ENCODE data around the gene STAC. TPM values are rescaled to one million over a fixed set of nuclear protein-coding genes. Genes with fewer than 3 reads are reported as not detected.

STAC gene
- total and polyA plus RNA-seq, 12 donors = 1.3 to 12.0 (median 3.4) TPM

DNA sequence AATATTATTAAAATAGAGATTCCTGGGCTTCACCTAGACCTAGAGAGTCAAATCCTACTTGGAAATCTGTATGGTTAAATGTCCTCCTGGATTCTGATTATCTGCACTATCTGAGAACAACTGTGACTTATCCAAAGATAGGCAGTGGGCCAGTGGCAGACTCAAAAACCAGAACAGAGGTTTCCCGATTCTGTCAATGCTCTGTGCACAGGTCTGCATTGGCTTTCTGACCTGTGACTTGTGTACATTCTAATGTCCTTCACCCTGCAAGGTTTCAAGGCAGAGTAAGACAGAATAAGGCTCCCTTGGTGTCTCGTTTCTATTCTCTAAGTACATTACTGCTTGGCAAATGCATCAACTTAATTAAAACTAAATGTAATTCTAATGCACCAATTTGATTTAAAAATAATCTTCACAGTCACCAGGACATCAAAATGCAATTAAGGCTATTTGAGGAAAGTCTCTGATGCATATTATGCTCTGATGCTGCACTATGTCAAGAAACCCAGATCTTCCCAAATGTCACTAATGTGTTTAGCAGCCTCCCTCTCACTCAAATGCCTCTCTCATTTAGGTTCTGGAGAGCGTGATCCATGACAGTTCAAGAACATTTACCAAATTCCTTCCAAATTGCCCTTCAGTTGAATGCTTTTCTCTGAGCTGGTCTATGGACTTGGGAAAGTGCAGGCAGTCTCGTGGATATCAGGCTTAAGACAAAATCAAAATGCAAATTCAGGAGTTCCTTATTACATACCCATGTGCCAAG lies 140.1 kb downstream of the STAC start:
- no peaks in the 10 kb centered on the region for H3K27me3 ChIP-seq
- intact Hi-C loops (cut with DNase I) = no loop called here
- no peak for DNase-seq
- H3K4me3 ChIP-seq = no peak overlapping the region
- WGBS, 4 donors = 76 to 85% (median 79%) methylated on average over 4 of the region's 4 CpGs
- peaks cover 0 to 4% of the 10 kb centered on the region in 2 donors for H3K4me1 ChIP-seq (replicated peaks in 1 of 2)
- H3K9me3 ChIP-seq (replicated peaks in 1 of 3) = no peaks in the 10 kb centered on the region
- no peaks in the 10 kb centered on the region for H3K36me3 ChIP-seq (replicated peaks in 1 of 2)
- H3K27ac ChIP-seq = no peak overlapping the region
- TF ChIP-seq, protein P1, sequence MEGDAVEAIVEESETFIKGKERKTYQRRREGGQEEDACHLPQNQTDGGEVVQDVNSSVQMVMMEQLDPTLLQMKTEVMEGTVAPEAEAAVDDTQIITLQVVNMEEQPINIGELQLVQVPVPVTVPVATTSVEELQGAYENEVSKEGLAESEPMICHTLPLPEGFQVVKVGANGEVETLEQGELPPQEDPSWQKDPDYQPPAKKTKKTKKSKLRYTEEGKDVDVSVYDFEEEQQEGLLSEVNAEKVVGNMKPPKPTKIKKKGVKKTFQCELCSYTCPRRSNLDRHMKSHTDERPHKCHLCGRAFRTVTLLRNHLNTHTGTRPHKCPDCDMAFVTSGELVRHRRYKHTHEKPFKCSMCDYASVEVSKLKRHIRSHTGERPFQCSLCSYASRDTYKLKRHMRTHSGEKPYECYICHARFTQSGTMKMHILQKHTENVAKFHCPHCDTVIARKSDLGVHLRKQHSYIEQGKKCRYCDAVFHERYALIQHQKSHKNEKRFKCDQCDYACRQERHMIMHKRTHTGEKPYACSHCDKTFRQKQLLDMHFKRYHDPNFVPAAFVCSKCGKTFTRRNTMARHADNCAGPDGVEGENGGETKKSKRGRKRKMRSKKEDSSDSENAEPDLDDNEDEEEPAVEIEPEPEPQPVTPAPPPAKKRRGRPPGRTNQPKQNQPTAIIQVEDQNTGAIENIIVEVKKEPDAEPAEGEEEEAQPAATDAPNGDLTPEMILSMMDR (IDR thresholded peaks at IDR 0.05) = no peak
- no peak for TF ChIP-seq POLR2A (IDR thresholded peaks at IDR 0.05)

DNA sequence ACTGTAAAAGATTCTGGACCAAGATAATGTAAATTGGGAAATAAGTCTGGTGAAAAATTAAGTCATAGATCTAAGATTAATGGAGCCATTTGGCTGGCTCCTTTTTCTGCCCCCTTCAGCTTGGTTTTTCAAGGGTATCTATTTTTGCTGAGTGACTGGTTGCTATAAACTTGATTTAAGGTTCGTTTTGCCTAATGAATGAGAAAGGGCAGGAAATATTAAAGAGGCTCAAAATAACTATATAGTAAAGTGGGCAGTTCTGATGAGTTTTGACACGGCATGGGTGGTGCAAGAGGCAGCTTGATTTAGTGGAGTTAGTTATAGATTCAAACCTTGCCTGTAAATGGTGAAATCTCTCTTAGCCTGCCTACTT lies 140.7 kb downstream of the STAC start:
- no peak overlapping the region for H3K4me3 ChIP-seq
- H3K27ac ChIP-seq = no peak overlapping the region
- H3K4me1 ChIP-seq (replicated peaks in 1 of 2) = peaks cover 0 to 4% of the 10 kb centered on the region in 2 donors
- no peaks in the 10 kb centered on the region for H3K27me3 ChIP-seq
- intact Hi-C loops (cut with DNase I) = no loop called here
- no peak for TF ChIP-seq POLR2A (IDR thresholded peaks at IDR 0.05)
- TF ChIP-seq, protein P1 (IDR thresholded peaks at IDR 0.05) = no peak
- no peaks in the 10 kb centered on the region for H3K36me3 ChIP-seq (replicated peaks in 1 of 2)
- H3K9me3 ChIP-seq (replicated peaks in 1 of 3) = no peaks in the 10 kb centered on the region
- no peak for DNase-seq
- WGBS, 4 donors = 64 to 72% (median 67%) methylated on average over 2 of the region's 2 CpGs

DNA sequence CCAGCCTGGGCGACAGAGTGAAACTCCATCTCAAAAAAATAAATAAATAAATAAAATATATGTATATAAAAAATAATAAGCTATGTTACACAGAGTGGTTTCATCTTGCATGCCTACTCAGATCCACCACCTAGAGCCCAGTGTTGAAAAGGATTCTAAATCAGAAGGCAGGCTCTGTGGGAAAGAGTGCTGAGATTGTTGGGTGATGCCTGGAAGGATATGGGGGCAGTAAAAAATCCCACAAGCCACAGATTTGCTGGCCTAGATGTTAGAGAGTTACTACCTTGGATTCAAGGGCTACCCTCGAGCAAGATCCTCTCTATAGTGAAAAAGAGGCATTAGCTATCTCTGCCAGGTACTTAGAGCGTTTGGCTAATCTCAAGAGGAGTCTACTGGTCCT lies 144.3 kb downstream of the STAC start:
- no peak for TF ChIP-seq POLR2A (IDR thresholded peaks at IDR 0.05)
- intact Hi-C loops (cut with DNase I) = no loop called here
- no peaks in the 10 kb centered on the region for H3K27me3 ChIP-seq
- H3K27ac ChIP-seq = no peak overlapping the region
- H3K36me3 ChIP-seq (replicated peaks in 1 of 2) = no peaks in the 10 kb centered on the region
- peaks cover 0 to 4% of the 10 kb centered on the region in 2 donors for H3K4me1 ChIP-seq (replicated peaks in 1 of 2)
- H3K4me3 ChIP-seq = no peak overlapping the region
- no peak for DNase-seq
- H3K9me3 ChIP-seq (replicated peaks in 1 of 3) = no peaks in the 10 kb centered on the region
- WGBS, 4 donors = 84 to 92% (median 89%) methylated on average over 3 of the region's 3 CpGs

DNA sequence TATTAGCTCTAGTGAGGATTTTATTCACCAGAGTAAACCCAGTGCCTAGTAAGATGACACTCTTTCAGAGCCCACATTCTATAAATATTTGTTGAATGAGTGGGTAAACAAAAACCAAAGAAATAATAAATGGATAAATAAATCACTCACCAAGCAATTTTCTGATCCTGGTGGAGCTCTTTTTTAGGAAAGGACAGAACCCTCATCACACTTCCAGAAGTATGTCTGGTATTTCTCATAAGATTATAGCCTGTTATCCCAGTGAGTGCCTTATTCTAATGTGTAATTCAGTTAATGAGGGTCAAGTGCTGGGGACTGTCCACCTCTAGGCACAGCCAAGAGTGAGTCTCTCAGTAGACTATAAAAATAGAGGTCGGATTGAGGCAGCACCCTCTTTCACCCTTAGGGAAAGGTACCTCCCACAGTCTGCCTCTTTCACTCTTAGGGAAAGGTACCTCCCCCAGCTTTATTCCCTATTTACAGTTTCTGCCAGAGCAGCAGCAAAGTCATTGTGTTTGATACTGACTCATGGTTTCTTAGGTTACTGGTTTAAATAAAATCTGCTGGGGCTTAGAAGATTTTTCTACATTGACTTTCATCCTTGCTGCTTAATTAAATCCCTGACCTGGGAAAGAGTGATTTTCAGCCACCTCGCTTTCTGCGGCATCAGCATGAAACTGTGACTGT lies 145.0 kb downstream of the STAC start:
- H3K27ac ChIP-seq = no peak overlapping the region
- no peaks in the 10 kb centered on the region for H3K27me3 ChIP-seq
- WGBS, 4 donors = 80 to 88% (median 84%) methylated on average over 3 of the region's 3 CpGs
- TF ChIP-seq, protein P1 (IDR thresholded peaks at IDR 0.05) = no peak
- TF ChIP-seq POLR2A (IDR thresholded peaks at IDR 0.05) = no peak
- H3K4me1 ChIP-seq (replicated peaks in 1 of 2) = peaks cover 0 to 4% of the 10 kb centered on the region in 2 donors
- no peaks in the 10 kb centered on the region for H3K36me3 ChIP-seq (replicated peaks in 1 of 2)
- intact Hi-C loops (cut with DNase I) = no loop called here
- no peak for DNase-seq
- no peaks in the 10 kb centered on the region for H3K9me3 ChIP-seq (replicated peaks in 1 of 3)
- H3K4me3 ChIP-seq = no peak overlapping the region
